ENCODE measurements around the gene CEACAM7. TPM values are rescaled to one million over a fixed set of nuclear protein-coding genes. Genes with fewer than 3 reads are reported as not detected.
"Not testable (repeated sequence)": the region's sequence is repeated elsewhere in the genome, so short reads cannot be mapped to it uniquely, and the experiment has no call there.

Gene CEACAM7
- total RNA-seq, 1 donor from 2014 or later: not detected

DNA sequence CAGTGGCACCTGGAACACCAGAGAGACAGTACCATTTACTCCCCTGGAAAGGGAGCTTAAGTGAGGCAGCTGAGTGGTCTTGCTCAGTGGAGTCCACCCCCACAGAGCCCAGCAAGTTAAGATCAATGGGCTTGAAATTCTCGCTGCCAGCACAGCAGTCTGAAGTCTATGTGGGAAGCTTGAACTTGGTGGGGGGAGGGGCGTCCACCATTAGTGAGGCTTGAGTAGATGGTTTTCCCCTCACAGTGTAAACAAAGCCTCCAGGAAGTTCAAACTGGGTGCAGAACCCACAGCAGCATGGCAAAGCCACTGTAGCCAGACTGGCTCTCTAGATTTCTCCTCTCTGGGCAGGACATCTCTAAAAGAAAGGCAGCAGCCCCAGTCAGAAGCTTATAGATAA is 30.9 kb downstream of the CEACAM7 start:
- no peak for DNase-seq (ENCODE audit: extremely low read depth, low read depth, low spot score)

DNA sequence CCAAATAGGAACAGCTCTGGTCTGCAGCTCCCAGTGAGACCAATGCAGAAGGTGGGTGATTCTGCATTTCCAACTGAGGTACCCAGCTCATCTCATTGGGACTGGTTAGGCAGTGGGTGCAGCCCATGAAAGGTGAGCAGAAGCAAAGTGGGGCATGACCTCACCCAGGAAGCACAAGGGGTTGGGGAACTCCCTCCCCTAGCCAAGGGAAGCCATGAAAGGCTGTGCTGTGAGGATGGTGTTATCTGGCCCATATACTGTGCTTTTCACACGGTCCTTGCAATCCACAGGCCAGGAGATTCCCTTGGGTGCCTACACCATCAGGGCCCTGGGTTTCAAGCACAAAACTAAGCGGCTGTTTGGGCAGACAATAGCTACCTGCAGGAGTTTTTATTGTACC is 31.3 kb downstream of the CEACAM7 start:
- DNase-seq (ENCODE audit: extremely low read depth, low read depth, low spot score): not testable (repeated sequence)

DNA sequence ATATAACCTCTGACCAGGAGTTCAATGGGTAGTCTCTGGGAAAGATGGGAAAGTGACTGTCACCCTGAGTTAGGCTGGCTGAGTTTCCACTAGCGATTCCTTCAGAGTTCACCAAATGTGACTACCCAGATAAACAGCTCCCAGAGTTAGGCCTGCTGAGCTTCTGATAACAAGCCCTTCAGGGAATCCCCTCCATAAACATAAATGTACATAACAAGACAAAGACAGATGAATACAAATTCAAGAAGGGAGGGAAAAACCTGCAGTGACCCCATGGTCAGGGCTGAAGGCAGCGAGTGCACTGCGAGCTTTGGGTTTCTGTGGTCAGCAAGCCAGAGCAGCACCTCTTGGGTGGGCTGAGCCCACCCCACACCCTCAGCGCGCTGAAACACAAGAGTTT is 35.8 kb downstream of the CEACAM7 start:
- no peak for DNase-seq (ENCODE audit: extremely low read depth, low read depth, low spot score)

DNA sequence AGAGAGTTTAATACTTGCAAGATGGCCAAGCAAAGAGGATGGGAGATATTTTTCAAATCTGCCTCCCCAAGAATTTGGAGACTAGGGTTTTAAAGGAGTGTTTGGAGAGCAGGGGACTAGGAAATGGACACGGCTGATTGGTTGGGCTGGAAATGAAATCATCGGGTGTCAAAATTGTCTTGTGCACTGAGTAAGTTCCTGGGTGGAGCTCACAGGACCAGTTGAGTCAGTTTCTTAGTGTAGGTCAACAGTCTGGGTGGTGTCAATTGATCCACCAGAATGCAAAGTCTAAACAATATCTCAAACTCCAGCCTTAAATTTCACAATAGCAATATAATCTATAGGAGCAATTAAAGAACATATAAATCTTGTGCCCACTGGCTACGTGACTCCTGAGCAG is 38.2 kb downstream of the CEACAM7 start:
- no peak for DNase-seq (ENCODE audit: extremely low read depth, low read depth, low spot score)

DNA sequence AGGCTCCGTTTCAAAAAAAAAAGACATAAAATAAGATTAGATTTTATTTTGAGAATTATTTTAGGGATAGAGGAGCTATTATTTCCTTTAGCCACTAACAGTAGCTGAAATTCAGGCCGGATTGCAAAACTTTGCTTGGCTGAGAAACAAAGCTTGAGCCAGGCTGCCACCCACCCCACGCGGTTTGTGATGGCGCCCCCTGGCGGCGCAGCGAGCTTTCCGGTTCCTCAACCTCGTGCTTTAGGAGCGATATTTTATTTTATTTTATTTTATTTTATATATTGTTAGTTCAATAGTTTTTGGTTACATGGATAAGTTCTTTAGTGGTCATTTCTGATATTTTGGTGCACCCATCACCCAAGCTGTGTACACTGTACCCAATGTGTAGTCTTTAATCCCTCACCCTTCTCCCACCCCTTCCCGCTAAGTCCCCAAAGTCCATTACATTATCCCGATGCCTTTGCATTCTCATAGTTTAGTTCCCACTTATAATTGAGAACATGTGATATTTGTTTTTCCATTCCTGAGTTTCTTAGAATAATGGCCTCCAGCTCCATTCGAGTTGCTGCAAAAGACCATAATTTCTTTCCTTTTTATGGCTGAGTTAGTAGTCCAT is 41.4 kb downstream of the CEACAM7 start:
- DNase-seq (ENCODE audit: extremely low read depth, low read depth, low spot score): no peak

DNA sequence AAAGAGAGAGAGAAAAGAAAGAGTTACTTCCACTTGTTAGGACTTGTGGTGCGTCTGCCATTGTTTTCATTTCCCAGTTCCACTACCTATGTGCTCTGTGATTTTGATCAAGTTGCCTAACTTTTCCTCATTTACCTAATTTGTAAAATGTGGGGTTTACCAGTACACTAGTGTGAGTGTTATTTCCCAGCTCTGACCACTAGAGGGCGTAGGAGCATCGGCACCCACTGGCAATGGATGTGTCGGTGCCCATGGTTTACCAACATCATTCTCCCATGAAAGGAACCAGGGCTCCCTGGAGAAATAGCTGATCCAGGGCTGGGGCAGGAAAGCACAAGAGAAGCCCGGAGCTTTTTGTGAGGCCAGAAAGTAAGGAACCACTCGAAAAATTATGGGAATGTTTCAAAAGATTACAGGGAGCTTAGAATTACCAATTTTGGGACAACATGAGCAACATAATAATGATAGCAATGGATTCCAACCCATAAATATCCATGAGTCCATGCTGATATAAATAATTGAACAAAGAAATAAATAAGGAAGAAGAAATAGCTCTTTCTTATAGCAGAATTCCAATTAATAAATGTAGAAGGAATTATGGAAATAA is 46.1 kb downstream of the CEACAM7 start:
- DNase-seq (ENCODE audit: extremely low read depth, low read depth, low spot score): peak; percentile 20

DNA sequence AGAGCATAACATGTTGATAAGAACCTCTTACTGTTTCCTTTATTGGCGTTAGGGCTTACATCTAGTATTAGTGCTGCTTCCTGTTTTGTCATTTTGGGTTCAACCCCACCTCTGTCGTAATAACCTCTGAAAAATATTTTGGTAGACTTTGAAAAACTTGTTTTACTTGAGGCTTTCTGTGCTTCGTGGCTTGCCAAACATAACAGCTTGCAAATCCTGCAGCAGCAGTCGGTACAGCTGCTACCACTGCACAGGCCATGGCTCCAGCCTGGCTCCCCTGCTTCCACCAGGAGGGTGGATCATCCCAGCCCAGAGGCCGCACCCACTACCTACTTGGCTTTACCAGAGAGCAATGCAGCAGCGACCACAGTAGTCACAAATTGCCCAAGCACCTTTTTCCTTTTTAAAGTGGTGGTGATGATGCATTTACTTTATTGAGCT is 49.4 kb downstream of the CEACAM7 start:
- DNase-seq (ENCODE audit: extremely low read depth, low read depth, low spot score): no peak

DNA sequence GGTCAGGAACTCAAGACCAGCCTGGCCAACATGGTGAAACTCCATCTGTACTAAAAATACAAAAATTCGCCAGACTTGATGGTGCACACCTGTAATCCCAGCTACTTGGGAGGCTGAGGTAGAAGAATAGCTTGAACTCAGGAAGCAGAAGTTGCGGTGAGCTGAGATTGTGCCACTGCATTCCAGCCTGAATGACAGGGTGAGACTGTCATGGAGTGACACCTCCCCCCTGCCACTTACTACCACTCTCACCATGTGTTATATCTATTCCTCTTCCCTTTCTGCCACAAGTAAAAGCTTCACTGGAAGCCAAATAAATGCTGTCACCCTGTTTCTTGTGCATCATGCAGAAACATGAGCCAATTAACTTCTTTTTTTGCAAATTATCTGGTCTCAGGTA is 50.6 kb downstream of the CEACAM7 start:
- DNase-seq (ENCODE audit: extremely low read depth, low read depth, low spot score): no peak

DNA sequence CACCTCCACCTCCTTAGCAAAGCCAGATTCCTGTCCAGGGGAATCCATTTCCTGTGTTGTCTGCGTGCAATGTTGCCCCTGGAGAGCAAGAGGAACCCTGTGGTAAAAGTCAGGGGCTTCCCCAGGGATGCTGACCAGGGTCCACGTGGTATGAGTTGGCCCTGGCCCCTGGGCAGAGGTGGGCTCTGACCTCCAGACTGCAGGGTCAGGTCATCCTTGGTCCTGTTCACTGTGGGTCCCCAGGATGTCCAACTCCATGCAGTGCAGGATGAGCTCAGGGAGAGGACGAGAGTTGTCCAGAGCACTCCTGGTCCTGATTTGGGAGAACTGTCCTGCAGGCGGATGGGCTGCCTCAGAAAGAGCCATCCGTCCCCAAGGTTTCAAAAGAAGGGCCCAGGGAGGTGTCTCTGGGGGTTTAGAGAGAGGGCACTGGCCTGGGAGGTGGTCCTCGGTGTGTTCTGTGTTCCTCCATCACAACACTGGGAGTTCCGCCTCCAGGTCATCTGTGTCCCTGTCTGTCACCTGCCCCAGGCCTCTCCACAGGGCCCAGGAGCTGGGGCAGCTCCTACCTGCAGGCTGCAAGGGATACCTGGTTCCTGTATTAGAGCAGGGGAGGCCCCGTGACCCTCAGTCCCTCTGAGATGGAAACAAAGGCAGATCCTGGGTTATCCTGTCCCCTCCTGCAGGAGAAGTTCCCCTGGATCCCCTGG is 59.9 kb downstream of the CEACAM7 start:
- no peak for DNase-seq (ENCODE audit: extremely low read depth, low read depth, low spot score)

DNA sequence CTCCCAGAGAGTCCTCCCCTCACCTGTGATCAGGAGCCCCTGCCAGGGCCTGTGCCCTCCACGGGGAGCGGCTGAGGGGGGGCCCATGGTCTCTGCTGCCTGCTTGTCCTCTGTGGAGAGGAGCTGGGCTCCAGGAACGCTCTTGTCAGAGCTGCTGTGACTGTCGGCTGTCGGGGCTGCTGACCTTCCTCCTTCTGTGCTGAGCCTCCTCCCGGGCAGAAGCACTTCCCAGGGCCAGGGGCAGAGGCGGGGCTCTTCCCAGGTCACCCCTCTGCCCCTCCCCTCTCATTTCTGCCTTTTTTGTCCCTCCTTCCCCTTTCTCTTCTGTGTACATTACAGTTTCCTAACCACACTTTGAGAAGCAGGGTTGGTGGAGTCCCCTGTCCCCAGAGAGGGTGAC is 61.2 kb downstream of the CEACAM7 start, which contains the start of gene CEACAM4:
Gene CEACAM4 (minus strand): TSS at position 198 of the 400 bp plus-strand sequence. CDS start 111 bp downstream, at position 87.
- DNase-seq (ENCODE audit: extremely low read depth, low read depth, low spot score): no peak

DNA sequence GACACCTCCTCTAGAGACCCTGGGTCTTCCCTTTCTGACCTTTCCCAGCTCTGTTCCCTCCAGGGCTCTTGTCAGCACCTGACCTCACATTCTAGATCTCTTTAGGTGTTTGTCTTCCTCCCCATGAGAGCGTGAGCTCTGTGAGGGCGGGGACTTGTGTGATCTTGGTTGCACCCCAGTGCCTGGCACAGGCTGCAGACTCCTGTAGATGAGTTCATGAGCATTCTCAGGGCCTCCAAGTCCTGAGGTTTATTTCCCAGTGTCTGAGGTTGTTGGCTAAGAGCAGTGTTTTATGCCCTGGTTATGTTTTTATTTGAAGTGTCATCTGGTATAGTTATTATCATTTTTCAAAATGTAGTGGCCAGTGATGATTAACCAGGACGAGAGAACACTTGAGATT is 61.8 kb downstream of the CEACAM7 start:
- DNase-seq (ENCODE audit: extremely low read depth, low read depth, low spot score): no peak

DNA sequence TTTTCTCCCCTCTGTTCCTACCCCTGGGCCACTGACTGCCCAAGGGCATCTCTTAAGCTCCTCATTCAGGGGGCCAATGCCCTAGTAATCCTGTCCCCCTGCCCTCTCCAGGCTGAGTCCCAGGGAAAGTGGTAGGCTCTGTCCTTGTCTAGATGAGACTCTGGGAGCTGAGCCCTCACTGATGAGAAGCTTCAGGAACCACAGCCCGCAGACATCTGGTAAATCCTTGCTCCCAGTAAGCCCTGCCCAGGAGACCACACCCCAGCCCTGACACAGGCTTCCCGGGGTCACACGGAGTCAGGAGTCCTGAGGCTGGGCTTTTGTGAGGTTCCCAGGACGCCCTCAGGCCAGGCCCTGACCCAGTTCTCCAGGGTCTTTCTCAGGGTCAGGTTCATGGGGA is 63.1 kb downstream of the CEACAM7 start:
- DNase-seq (ENCODE audit: extremely low read depth, low read depth, low spot score): no peak

DNA sequence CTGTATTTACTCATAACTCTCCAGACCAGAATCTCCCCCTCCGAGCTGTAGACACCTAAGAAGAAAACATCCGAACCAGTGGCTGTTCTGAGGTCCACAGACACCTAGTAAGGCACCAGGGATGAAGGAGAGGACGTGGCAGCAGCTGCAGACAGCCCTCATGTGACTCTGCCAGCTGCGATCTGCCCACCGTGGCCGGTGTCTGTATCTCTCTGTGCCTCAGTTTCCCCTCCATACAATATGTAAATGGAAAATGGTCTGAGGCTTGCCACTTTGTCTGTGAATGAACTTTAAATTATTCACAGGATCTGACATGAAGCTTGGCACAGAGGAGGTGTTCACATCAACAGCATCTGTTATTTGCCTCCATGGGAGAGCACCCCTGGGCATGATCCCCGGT is 63.6 kb downstream of the CEACAM7 start:
- no peak for DNase-seq (ENCODE audit: extremely low read depth, low read depth, low spot score)

DNA sequence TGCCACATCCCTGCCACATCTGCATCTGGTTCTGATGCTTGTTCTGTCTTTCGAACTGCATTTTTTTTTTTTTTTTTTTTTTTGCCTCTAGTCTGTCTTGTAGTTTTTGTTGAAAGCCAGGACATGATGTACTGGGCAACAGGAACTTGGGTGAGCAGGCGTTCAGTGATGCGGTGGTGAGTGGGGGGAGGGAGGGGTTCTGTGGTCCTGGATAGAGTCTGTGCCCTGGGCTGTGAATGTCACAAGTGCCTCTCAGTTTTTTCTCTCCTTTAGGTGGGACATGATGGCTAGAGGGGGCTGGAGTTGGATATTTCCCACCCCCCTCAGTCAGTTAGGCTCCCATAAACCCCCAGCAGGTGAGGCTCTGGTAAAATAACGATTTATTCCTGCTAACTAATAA is 64.7 kb downstream of the CEACAM7 start:
- no peak for DNase-seq (ENCODE audit: extremely low read depth, low read depth, low spot score)

Other genes starting within 250 kb of the CEACAM7 start
- gene DMAC2, start 248.4 kb downstream of the CEACAM7 start, total RNA-seq: 45.2 and 50.2 TPM in 2 replicates
- not detected in 2 replicates for gene ERICH4, start 245.1 kb downstream of the CEACAM7 start, total RNA-seq
- 8.8 and 9.7 TPM in 2 replicates for gene CEACAM21, start 112.1 kb downstream of the CEACAM7 start, total RNA-seq
- gene CEACAM4, start 61.2 kb downstream of the CEACAM7 start, total RNA-seq: not detected in 2 replicates
- not detected in 2 replicates for gene CEACAM5, start 20.4 kb upstream of the CEACAM7 start, total RNA-seq
- gene CEACAM6, start 67.3 kb upstream of the CEACAM7 start, total RNA-seq: not detected in 2 replicates
- not detected in 2 replicates for gene CEACAM3, start 108.3 kb upstream of the CEACAM7 start, total RNA-seq
- gene LYPD4, start 156.4 kb upstream of the CEACAM7 start, total RNA-seq: not detected in 2 replicates
- not detected in 2 replicates for gene DMRTC2, start 156.8 kb upstream of the CEACAM7 start, total RNA-seq
- gene RPS19, start 172.0 kb upstream of the CEACAM7 start, total RNA-seq: 1,545 and 1,877 TPM in 2 replicates
- gene CD79A, start 189.0 kb upstream of the CEACAM7 start, total RNA-seq: 0.47 TPM in 1 of 2 replicates, not detected in the other
- 94.4 and 112 TPM in 2 replicates for gene ARHGEF1, start 194.9 kb upstream of the CEACAM7 start, total RNA-seq
- gene ERFL, start 240.2 kb upstream of the CEACAM7 start, total RNA-seq: not detected in 2 replicates